Caco-2 (cell line): ENCODE measurements around the gene YIPF1. TPM values are rescaled to one million over a fixed set of nuclear protein-coding genes. Genes with fewer than 3 reads are reported as not detected.

Experiments used
- BruUV-seq: library from RNA; stranded (reverse); fragments of 400-500 nt; replicated peaks from 2 replicates; lab custom pipeline; 2021; lab: Mats Ljungman, UMichigan
- CTCF ChIA-PET: fragments of 300-600 bp; sonication (Branson Sonifier 250); formaldehyde crosslinking; loops from one replicate; lab custom pipeline; 2022; ENCODE audit warnings: antibody characterized with exemption; lab: Charles Lee
- POLR2A ChIA-PET: fragments of 300-600 bp; sonication (Branson Sonifier 250); formaldehyde crosslinking; loops from one replicate; lab custom pipeline; 2022; ENCODE audit warnings: antibody characterized with exemption; lab: Charles Lee
- DNase-seq, 2 experiments: peaks; one replicate each; pipeline versions ENCODE4 v3.0.0 to v3.0.0-alpha.2; 2020 to 2022
- H3K27me3 ChIP-seq: replicated peaks from 2 replicates; pipeline ENCODE4 v1.6.0; 2011; ENCODE audit warnings: low read length; ENCODE audit not compliant: control insufficient read depth, insufficient read depth
- H3K36me3 ChIP-seq: 2 replicates; pipeline ENCODE4 v1.5.1; 2011; ENCODE audit warnings: low read length; ENCODE audit not compliant: control insufficient read depth, insufficient read depth
- H3K4me1 ChIP-seq: fragments of 250-450 bp; sonication (Bioruptor Pico); 2 replicates; pipeline ENCODE4 v1.5.1; 2020; ENCODE audit warnings: mild to moderate bottlenecking
- H3K4me3 ChIP-seq: 2 replicates; pipeline ENCODE4 v1.5.1; 2011; ENCODE audit warnings: low read depth, mild to moderate bottlenecking, control low read depth, low read length
- H3K9me3 ChIP-seq: fragments of 250-450 bp; sonication (Bioruptor Pico); 2 replicates; pipeline ENCODE4 v1.5.1; 2020; ENCODE audit warnings: mild to moderate bottlenecking, moderate library complexity
- H3K27ac Mint-ChIP-seq: one replicate; pipeline ENCODE4 v1.8.0; 2022; ENCODE audit warnings: mixed read lengths; ENCODE audit not compliant: unreplicated experiment
- H3K27me3 Mint-ChIP-seq: one replicate; pipeline ENCODE4 v1.8.0; 2022; ENCODE audit warnings: mixed read lengths; ENCODE audit not compliant: insufficient read depth, unreplicated experiment
- H3K36me3 Mint-ChIP-seq: one replicate; pipeline ENCODE4 v1.8.0; 2022; ENCODE audit warnings: mild to moderate bottlenecking, mixed read lengths; ENCODE audit not compliant: insufficient read depth, unreplicated experiment
- H3K4me1 Mint-ChIP-seq: one replicate; pipeline ENCODE4 v1.8.0; 2022; ENCODE audit warnings: low read depth, mixed read lengths; ENCODE audit not compliant: unreplicated experiment
- H3K4me3 Mint-ChIP-seq: one replicate; pipeline ENCODE4 v1.8.0; 2022; ENCODE audit warnings: mild to moderate bottlenecking, moderate library complexity, mixed read lengths; ENCODE audit not compliant: unreplicated experiment
- H3K9me3 Mint-ChIP-seq: one replicate; pipeline ENCODE4 v1.8.0; 2022; ENCODE audit warnings: mixed read lengths; ENCODE audit not compliant: unreplicated experiment
- CTCF ChIP-seq, 2 experiments: fragments of 200-600 bp in 1 of 2; IDR thresholded peaks; 1 replicate in 1 of 2; 2 replicates in 1 of 2; pipeline versions ENCODE4 v1.5.1 to v1.8.0; 2011 to 2022; ENCODE audit warnings: antibody characterized with exemption in 1 of 2, control low read depth in 1 of 2, inconsistent platforms in 1 of 2, low read depth in 1 of 2, low read length in 1 of 2, mild to moderate bottlenecking in 1 of 2, moderate library complexity in 1 of 2; ENCODE audit not compliant: insufficient read depth in 1 of 2, severe bottlenecking in 1 of 2, unreplicated experiment in 1 of 2
- intact Hi-C: fragments of 100-400 bp; cut with micrococcal nuclease; formaldehyde crosslinking; loops from one replicate; pipeline ENCODE4 v1.10.0; 2022; ENCODE audit not compliant: unreplicated experiment
- total RNA-seq: library from RNA; stranded (reverse); gene quantifications from 2 replicates; pipeline ENCODE4 v1.2.3, GENCODE V29; 2022

YIPF1 gene
- total RNA-seq, 1 experiment from 2014 or later, result 17.2 TPM

- Mint-ChIP-seq H3K27me3 (no peaks in the 10 kb centered on the region), H3K36me3 (peaks cover 42% of the 10 kb centered on the region)
- POLR2A ChIA-PET, result no interaction called here
These were observed 78.2 kb downstream of the YIPF1 start for GRCh38 chr1:53811414-53811851.

GRCh38 chr1:53810497-53810896 is 79.1 kb downstream of the YIPF1 start:
- no peak for DNase-seq
- Histone ChIP-seq H3K9me3 (no peaks in the 10 kb centered on the region), H3K4me1 (0 out of 2 replicates have a peak, but pooled peaks cover 2% of the 10 kb centered on the region), H3K4me3 (no peak overlapping the region), H3K36me3 (no peaks in the 10 kb centered on the region), H3K27me3 (no peaks in the 10 kb centered on the region)
- POLR2A ChIA-PET, result no interaction called here
- no TSS peak for BruUV-seq
- Mint-ChIP-seq H3K27me3 (no peaks in the 10 kb centered on the region), H3K27ac (no peak overlapping the region), H3K4me1 (peaks cover 5% of the 10 kb centered on the region), H3K9me3 (no peaks in the 10 kb centered on the region), H3K36me3 (peaks cover 35% of the 10 kb centered on the region), H3K4me3 (no peak overlapping the region)
- CTCF ChIA-PET, result no interaction called here
- TF ChIP-seq CTCF (IDR thresholded peaks at IDR 0.05; ENCODE audit: insufficient read depth in 1 of 2, low read depth in 1 of 2, low read length in 1 of 2, severe bottlenecking in 1 of 2, unreplicated experiment in 1 of 2), result no peak
- intact Hi-C loops, result no loop called here

More at GRCh38 chr1:53811414-53811851, 78.2 kb downstream of the YIPF1 start:
- H3K27ac Mint-ChIP-seq, result peak overlapping the region; percentile 29
- CTCF ChIA-PET, result no interaction called here
- 0 out of 2 replicates have a peak, but pooled peaks cover 4% of the 10 kb centered on the region for H3K4me1 ChIP-seq
- no peaks in the 10 kb centered on the region for H3K9me3 Mint-ChIP-seq
- TF ChIP-seq CTCF (IDR thresholded peaks at IDR 0.05; ENCODE audit: insufficient read depth in 1 of 2, low read depth in 1 of 2, low read length in 1 of 2, severe bottlenecking in 1 of 2, unreplicated experiment in 1 of 2), result no peak
- H3K4me3 Mint-ChIP-seq, result no peak overlapping the region
- BruUV-seq, result no TSS peak
- H3K36me3 ChIP-seq, result no peaks in the 10 kb centered on the region
- DNase-seq, result peak; percentile 38 to 55
- no peak overlapping the region for H3K4me3 ChIP-seq
- intact Hi-C loops, result no loop called here
- no peaks in the 10 kb centered on the region for H3K9me3 ChIP-seq
- H3K27me3 ChIP-seq, result no peaks in the 10 kb centered on the region
- H3K4me1 Mint-ChIP-seq, result peaks cover 5% of the 10 kb centered on the region

GRCh38 chr1:53810007-53810406 is 79.6 kb downstream of the YIPF1 start:
- Mint-ChIP-seq H3K4me3 (no peak overlapping the region), H3K36me3 (peaks cover 37% of the 10 kb centered on the region), H3K9me3 (no peaks in the 10 kb centered on the region), H3K27me3 (no peaks in the 10 kb centered on the region), H3K4me1 (peaks cover 5% of the 10 kb centered on the region), H3K27ac (no peak overlapping the region)
- Histone ChIP-seq H3K4me1 (no peaks in the 10 kb centered on the region), H3K36me3 (no peaks in the 10 kb centered on the region), H3K9me3 (no peaks in the 10 kb centered on the region), H3K27me3 (no peaks in the 10 kb centered on the region), H3K4me3 (no peak overlapping the region)
- intact Hi-C loops, result no loop called here
- CTCF ChIA-PET, result no interaction called here
- no peak for DNase-seq
- POLR2A ChIA-PET, result no interaction called here
- no TSS peak for BruUV-seq
- TF ChIP-seq CTCF (IDR thresholded peaks at IDR 0.05; ENCODE audit: insufficient read depth in 1 of 2, low read depth in 1 of 2, low read length in 1 of 2, severe bottlenecking in 1 of 2, unreplicated experiment in 1 of 2), result no peak
